HCT116 (cell line): ENCODE measurements around the gene ELN. TPM values are rescaled to one million over a fixed set of nuclear protein-coding genes. Genes with fewer than 3 reads are reported as not detected.

Experiments used
- ATAC-seq: fragments of 200-7000 bp; cut with Tn5 transposase; 2 replicates; pipeline ENCODE4 v1.9.1; 2020; ENCODE audit warnings: mild to moderate bottlenecking, moderate library complexity
- BruUV-seq: library from RNA; stranded (reverse); fragments of 400-500 nt; replicated peaks from 2 replicates; lab custom pipeline; 2021; lab: Mats Ljungman, UMichigan
- CTCF ChIA-PET: fragments of 300-600 bp; sonication (Branson Sonifier 250); formaldehyde crosslinking; loops from one replicate; lab custom pipeline; 2021; ENCODE audit warnings: antibody characterized with exemption; lab: Charles Lee
- POLR2A ChIA-PET: fragments of 300-600, 350-600 bp; sonication (Branson Sonifier 250); formaldehyde crosslinking; loops from one replicate; lab custom pipeline; 2021; ENCODE audit warnings: antibody characterized with exemption; lab: Charles Lee
- RAD21 ChIA-PET, 2 experiments: fragments of 300-600 bp; sonication (Branson Sonifier 250); formaldehyde crosslinking; loops; one replicate each; lab custom pipeline; 2023; ENCODE audit warnings: low total read pairs in 2 of 2; ENCODE audit not compliant: uncharacterized antibody in 2 of 2, unreplicated experiment in 2 of 2, low non-redundant PET in 1 of 2; lab: Charles Lee
- DNase-seq: peaks from one replicate; pipeline ENCODE4 v3.0.0-alpha.2; 2010; ENCODE audit warnings: low read depth, low spot score
- H2AFZ ChIP-seq: fragments of 200-600 bp; shearing (Covaris generic), sonication (generic); 2 replicates; pipeline ENCODE4 v1.6.1; 2017; ENCODE audit warnings: low read depth, mixed run types, mixed read lengths, antibody characterized with exemption, low read length; ENCODE audit not compliant: poor library complexity, severe bottlenecking
- H3K27ac ChIP-seq: 2 replicates; pipeline ENCODE4 v1.5.1; 2012; ENCODE audit warnings: low read depth, low read length
- H3K27me3 ChIP-seq: fragments of 200-600 bp; sonication (generic); 2 replicates; pipeline ENCODE4 v1.6.1; 2016; ENCODE audit warnings: mixed run types, low read length, mixed read lengths; ENCODE audit not compliant: insufficient read depth
- H3K36me3 ChIP-seq, 2 experiments: fragments of 200-500 bp in 1 of 2; fragments of 200-600 bp in 1 of 2; sonication (Bioruptor generic) in 1 of 2; sonication (generic) in 1 of 2; 2 replicates each; pipeline versions ENCODE4 v1.5.1 to v1.6.1; 2014 to 2016; ENCODE audit warnings: low read length in 2 of 2, inconsistent platforms in 1 of 2, mixed read lengths in 1 of 2, mixed run types in 1 of 2; ENCODE audit not compliant: insufficient read depth in 2 of 2, control insufficient read depth in 1 of 2
- H3K4me1 ChIP-seq, 2 experiments: fragments of 200-600 bp in 1 of 2; sonication (generic) in 1 of 2; 2 replicates each; pipeline versions ENCODE4 v1.5.1 to v1.6.1; 2012 to 2017; ENCODE audit warnings: low read length in 2 of 2, inconsistent platforms in 1 of 2, mild to moderate bottlenecking in 1 of 2, mixed read lengths in 1 of 2, mixed run types in 1 of 2, moderate library complexity in 1 of 2; ENCODE audit not compliant: insufficient read depth in 2 of 2, control insufficient read depth in 1 of 2
- H3K4me2 ChIP-seq: fragments of 200-600 bp; sonication (generic); 2 replicates; pipeline ENCODE4 v1.6.1; 2017; ENCODE audit warnings: mixed run types, low read length, mixed read lengths
- H3K4me3 ChIP-seq, 2 experiments: fragments of 200-600 bp in 1 of 2; sonication (generic) in 1 of 2; replicated peaks in 1 of 2; 2 replicates each; pipeline ENCODE4 v1.5.1; 2011 to 2016; ENCODE audit warnings: low read length in 2 of 2, control low read depth in 1 of 2, low read depth in 1 of 2, mild to moderate bottlenecking in 1 of 2, mixed read lengths in 1 of 2, mixed run types in 1 of 2
- H3K79me2 ChIP-seq: fragments of 200-600 bp; sonication (generic); 2 replicates; pipeline ENCODE4 v1.6.1; 2017; ENCODE audit warnings: mild to moderate bottlenecking, mixed run types, low read length, moderate library complexity, mixed read lengths; ENCODE audit not compliant: insufficient read depth
- H3K9ac ChIP-seq: fragments of 200-600 bp; sonication (generic); 2 replicates; pipeline ENCODE4 v1.6.1; 2016; ENCODE audit warnings: low read length, mixed read lengths
- H3K9me2 ChIP-seq: fragments of 200-600 bp; sonication (generic), shearing (Covaris generic); 2 replicates; pipeline ENCODE4 v1.6.1; 2017; ENCODE audit warnings: mixed run types, mild to moderate bottlenecking, moderate library complexity; ENCODE audit not compliant: insufficient read depth
- H3K9me3 ChIP-seq, 2 experiments: fragments of 200-500 bp in 1 of 2; fragments of 200-600 bp in 1 of 2; sonication (Bioruptor generic) in 1 of 2; sonication (generic) in 1 of 2; 2 replicates each; pipeline ENCODE4 v1.6.1; 2014 to 2017; ENCODE audit warnings: low read length in 2 of 2, mixed read lengths in 2 of 2, inconsistent platforms in 1 of 2, low read depth in 1 of 2, mild to moderate bottlenecking in 1 of 2, mixed run types in 1 of 2, moderate library complexity in 1 of 2; ENCODE audit not compliant: control insufficient read depth in 1 of 2, insufficient read depth in 1 of 2
- H4K20me1 ChIP-seq: fragments of 200-600 bp; sonication (generic), shearing (Covaris generic); 2 replicates; pipeline ENCODE4 v1.6.1; 2017; ENCODE audit warnings: mixed run types, mild to moderate bottlenecking, moderate library complexity; ENCODE audit not compliant: insufficient read depth
- ELF1 ChIP-seq: IDR thresholded peaks from 2 replicates; pipeline ENCODE4 v1.6.1; 2012; ENCODE audit warnings: low read depth, borderline replicate concordance
- POLR2AphosphoS5 ChIP-seq: IDR thresholded peaks from 2 replicates; pipeline ENCODE4 v1.6.1; 2011; ENCODE audit warnings: mild to moderate bottlenecking, low read depth, low read length, moderate library complexity
- YY1 ChIP-seq: IDR thresholded peaks from 2 replicates; pipeline ENCODE4 v1.6.1; 2011; ENCODE audit warnings: low read length, low read depth, moderate library complexity, mild to moderate bottlenecking; ENCODE audit not compliant: insufficient replicate concordance; ENCODE audit errors: extremely low read depth
- ZFX ChIP-seq: fragments of 450-650 bp; IDR thresholded peaks from 2 replicates; pipeline ENCODE4 v1.6.1; 2017
- intact Hi-C: fragments of 100-400 bp; cut with micrococcal nuclease; formaldehyde crosslinking; loops from 2 replicates; pipeline ENCODE4 v1.10.0; 2022
- total RNA-seq: library from RNA; stranded (reverse); gene quantifications from one replicate; pipeline ENCODE4 v1.2.1, GENCODE V29; 2021; ENCODE audit not compliant: unreplicated experiment
- TF ChIP-seq, protein P1 (sequence below): IDR thresholded peaks from 2 replicates; pipeline ENCODE4 v1.6.1; 2012
- TF ChIP-seq, protein P2 (sequence below), 3 experiments: fragments of 200-600 bp in 1 of 3; sonication (generic) in 1 of 3; IDR thresholded peaks in 2 of 3; conservative IDR thresholded peaks in 1 of 3; 2 replicates each; pipeline ENCODE4 v1.5.1; 2012 to 2017; ENCODE audit warnings: low read depth in 2 of 3, low read length in 2 of 3, antibody characterized with exemption in 1 of 3, borderline replicate concordance in 1 of 3, control low read depth in 1 of 3, mild to moderate bottlenecking in 1 of 3, mixed read lengths in 1 of 3, mixed run types in 1 of 3, moderate library complexity in 1 of 3; ENCODE audit not compliant: insufficient read depth in 1 of 3

Gene ELN
- total RNA-seq, 1 experiment from 2014 or later = 0.17 TPM

DNA sequence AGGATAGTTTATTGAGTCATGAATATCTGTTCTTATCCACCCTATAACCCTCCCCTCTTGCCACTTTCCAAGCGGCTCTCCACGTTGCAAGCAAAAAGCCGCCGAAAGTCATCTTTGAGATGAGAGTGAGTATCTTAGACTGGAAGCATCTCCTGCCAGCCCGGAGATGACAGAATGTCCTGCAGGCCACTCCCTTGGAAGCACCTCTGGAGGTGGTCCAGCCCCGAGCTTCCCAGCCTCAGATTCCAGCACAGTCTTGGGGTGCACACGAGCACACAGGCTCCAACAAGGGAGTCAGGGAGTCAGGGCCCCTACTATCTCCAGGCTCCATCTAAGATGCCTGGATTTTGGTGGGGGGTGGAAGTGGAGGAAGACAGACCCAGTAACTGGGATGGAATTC is 5.5 kb upstream of the ELN start:
- Histone ChIP-seq H3K27ac (no peak overlapping the region), H3K9me3 (no peaks in the 10 kb centered on the region), H3K9me2 (no peaks in the 10 kb centered on the region), H3K79me2 (no peaks in the 10 kb centered on the region), H4K20me1 (no peaks in the 10 kb centered on the region), H3K4me1 (peaks cover 6 to 24% of the 10 kb centered on the region in 2 experiments; a peak in 3 of 4 replicates), H3K36me3 (no peaks in the 10 kb centered on the region), H3K4me2 (peak overlapping the region; percentile 64), H2AFZ (peak overlapping the region; percentile 82), H3K27me3 (0 out of 2 replicates have a peak, but pooled peaks cover 7% of the 10 kb centered on the region), H3K9ac (no peak overlapping the region), H3K4me3 (no peak overlapping the region)
- POLR2A ChIA-PET = no interaction called here
- CTCF ChIA-PET = no interaction called here
- RAD21 ChIA-PET = no interaction called here
- ATAC-seq (no peak), DNase-seq (no peak)
- no TSS peak for BruUV-seq
- TF ChIP-seq YY1 = no peak
- TF ChIP-seq, protein P1, sequence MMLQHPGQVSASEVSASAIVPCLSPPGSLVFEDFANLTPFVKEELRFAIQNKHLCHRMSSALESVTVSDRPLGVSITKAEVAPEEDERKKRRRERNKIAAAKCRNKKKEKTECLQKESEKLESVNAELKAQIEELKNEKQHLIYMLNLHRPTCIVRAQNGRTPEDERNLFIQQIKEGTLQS = no peak
- intact Hi-C loops = no loop called here

DNA sequence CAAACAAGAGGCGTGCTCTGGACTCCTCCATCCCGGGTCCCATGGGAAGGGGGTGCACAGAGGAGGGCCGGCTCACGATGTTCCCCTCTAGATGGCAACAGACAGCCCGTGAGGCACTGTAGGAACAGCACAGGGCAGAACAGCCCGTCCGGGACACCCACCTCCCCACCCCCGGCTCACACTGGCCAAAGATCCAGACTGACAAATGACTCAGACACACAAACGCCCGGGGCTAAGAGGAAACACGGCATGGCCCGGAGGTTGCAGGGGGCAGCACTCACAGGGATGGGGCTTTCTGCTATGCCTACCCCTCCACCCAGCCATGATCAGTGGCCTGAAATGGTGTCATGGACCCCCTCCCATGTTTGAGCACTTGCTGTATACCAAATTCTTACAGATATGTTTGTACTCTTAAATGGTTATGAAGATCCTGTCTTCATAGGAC is 4.9 kb upstream of the ELN start:
- H2AFZ ChIP-seq = peak overlapping the region; percentile 82
- CTCF ChIA-PET = no interaction called here
- intact Hi-C loops = no loop called here
- no peaks in the 10 kb centered on the region for H3K36me3 ChIP-seq
- no peaks in the 10 kb centered on the region for H3K9me3 ChIP-seq
- H4K20me1 ChIP-seq = no peaks in the 10 kb centered on the region
- H3K27ac ChIP-seq = no peak overlapping the region
- H3K79me2 ChIP-seq = no peaks in the 10 kb centered on the region
- DNase-seq = no peak
- peaks cover 6 to 24% of the 10 kb centered on the region in 2 experiments; a peak in 3 of 4 replicates for H3K4me1 ChIP-seq
- H3K9ac ChIP-seq = no peak overlapping the region
- BruUV-seq = no TSS peak
- H3K27me3 ChIP-seq = 0 out of 2 replicates have a peak, but pooled peaks cover 7% of the 10 kb centered on the region
- peak overlapping the region; percentile 64 for H3K4me2 ChIP-seq
- POLR2A ChIA-PET = no interaction called here
- RAD21 ChIA-PET = no interaction called here
- TF ChIP-seq ZFX (no peak), POLR2AphosphoS5 (no peak), ELF1 (no peak)
- TF ChIP-seq, protein P2, sequence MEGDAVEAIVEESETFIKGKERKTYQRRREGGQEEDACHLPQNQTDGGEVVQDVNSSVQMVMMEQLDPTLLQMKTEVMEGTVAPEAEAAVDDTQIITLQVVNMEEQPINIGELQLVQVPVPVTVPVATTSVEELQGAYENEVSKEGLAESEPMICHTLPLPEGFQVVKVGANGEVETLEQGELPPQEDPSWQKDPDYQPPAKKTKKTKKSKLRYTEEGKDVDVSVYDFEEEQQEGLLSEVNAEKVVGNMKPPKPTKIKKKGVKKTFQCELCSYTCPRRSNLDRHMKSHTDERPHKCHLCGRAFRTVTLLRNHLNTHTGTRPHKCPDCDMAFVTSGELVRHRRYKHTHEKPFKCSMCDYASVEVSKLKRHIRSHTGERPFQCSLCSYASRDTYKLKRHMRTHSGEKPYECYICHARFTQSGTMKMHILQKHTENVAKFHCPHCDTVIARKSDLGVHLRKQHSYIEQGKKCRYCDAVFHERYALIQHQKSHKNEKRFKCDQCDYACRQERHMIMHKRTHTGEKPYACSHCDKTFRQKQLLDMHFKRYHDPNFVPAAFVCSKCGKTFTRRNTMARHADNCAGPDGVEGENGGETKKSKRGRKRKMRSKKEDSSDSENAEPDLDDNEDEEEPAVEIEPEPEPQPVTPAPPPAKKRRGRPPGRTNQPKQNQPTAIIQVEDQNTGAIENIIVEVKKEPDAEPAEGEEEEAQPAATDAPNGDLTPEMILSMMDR (IDR thresholded peaks at IDR 0.05 in 2 of 3, conservative IDR thresholded peaks at IDR 0.05 in 1 of 3; ENCODE audit: borderline replicate concordance in 1 of 3, insufficient read depth in 1 of 3, low read depth in 2 of 3, low read length in 2 of 3) = peak in 1 of 3 experiments; percentile 9; a peak in 1 of 6 replicates
- peak; percentile 71 for ATAC-seq
- H3K9me2 ChIP-seq = no peaks in the 10 kb centered on the region
- H3K4me3 ChIP-seq = peak overlapping the region in 1 of 2 experiments; percentile 19; a peak in 2 of 4 replicates
